Glutamatergic neuron (in vitro differentiated cells): Measurements from ENCODE around the gene SUN2. TPM values are rescaled to one million over a fixed set of nuclear protein-coding genes. Genes with fewer than 3 reads are reported as not detected.

Experiments
- DNase-seq: peaks from one replicate; pipeline ENCODE4 v3.0.0; 2022
- H3K27ac Mint-ChIP-seq: one replicate; pipeline ENCODE4 v1.8.0; 2020; ENCODE audit warnings: mild to moderate bottlenecking, mixed read lengths, inconsistent platforms; ENCODE audit not compliant: unreplicated experiment
- H3K27me3 Mint-ChIP-seq: one replicate; pipeline ENCODE4 v1.8.0; 2020; ENCODE audit warnings: mild to moderate bottlenecking, moderate library complexity, mixed read lengths, inconsistent platforms; ENCODE audit not compliant: unreplicated experiment
- H3K36me3 Mint-ChIP-seq: one replicate; pipeline ENCODE4 v1.8.0; 2020; ENCODE audit warnings: mild to moderate bottlenecking, mixed read lengths, inconsistent platforms; ENCODE audit not compliant: unreplicated experiment
- H3K4me1 Mint-ChIP-seq: one replicate; pipeline ENCODE4 v1.8.0; 2020; ENCODE audit warnings: mild to moderate bottlenecking, low read depth, mixed read lengths, inconsistent platforms; ENCODE audit not compliant: unreplicated experiment
- H3K4me3 Mint-ChIP-seq: one replicate; pipeline ENCODE4 v1.8.0; 2020; ENCODE audit warnings: mild to moderate bottlenecking, mixed read lengths, inconsistent platforms; ENCODE audit not compliant: unreplicated experiment
- H3K9me3 Mint-ChIP-seq: one replicate; pipeline ENCODE4 v1.8.0; 2020; ENCODE audit warnings: mild to moderate bottlenecking, moderate library complexity, mixed read lengths, inconsistent platforms; ENCODE audit not compliant: unreplicated experiment
- total RNA-seq: library from RNA; stranded (reverse); fragmentation: NEBNext Ultra II Directional; extraction: Animal tissue kit (Norgen Biotek cat#: 25700); gene quantifications from one replicate; pipeline ENCODE4 v1.2.1, GENCODE V29; 2021; ENCODE audit not compliant: unreplicated experiment
- TF ChIP-seq, protein P1 (sequence below): fragments of 200-600 bp; sonication (generic); IDR thresholded peaks from one replicate; pipeline ENCODE4 v1.5.0; 2021; ENCODE audit not compliant: partially characterized antibody, unreplicated experiment

Gene SUN2
- total RNA-seq, 1 donor from 2014 or later: 174 TPM

DNA sequence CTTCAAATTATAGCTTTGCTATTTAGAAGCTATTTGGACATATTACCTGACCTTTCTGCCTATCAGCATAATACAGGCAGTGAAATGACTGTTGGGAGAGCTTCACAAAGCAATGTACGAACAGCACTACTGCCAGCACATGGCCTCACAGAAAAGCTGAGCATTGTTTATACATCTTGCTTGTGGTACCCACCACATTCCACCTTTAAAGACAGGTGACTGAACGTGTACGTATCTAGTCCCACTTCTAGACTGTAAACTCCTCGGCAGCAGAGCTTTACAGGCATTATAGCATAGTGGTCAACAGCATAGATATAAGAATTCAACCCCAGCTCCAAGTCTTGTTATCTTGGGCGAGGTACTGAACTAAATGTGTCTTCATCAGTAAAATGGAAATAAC is 56.7 kb downstream of the SUN2 start:
- no peak overlapping the region for H3K27ac Mint-ChIP-seq

DNA sequence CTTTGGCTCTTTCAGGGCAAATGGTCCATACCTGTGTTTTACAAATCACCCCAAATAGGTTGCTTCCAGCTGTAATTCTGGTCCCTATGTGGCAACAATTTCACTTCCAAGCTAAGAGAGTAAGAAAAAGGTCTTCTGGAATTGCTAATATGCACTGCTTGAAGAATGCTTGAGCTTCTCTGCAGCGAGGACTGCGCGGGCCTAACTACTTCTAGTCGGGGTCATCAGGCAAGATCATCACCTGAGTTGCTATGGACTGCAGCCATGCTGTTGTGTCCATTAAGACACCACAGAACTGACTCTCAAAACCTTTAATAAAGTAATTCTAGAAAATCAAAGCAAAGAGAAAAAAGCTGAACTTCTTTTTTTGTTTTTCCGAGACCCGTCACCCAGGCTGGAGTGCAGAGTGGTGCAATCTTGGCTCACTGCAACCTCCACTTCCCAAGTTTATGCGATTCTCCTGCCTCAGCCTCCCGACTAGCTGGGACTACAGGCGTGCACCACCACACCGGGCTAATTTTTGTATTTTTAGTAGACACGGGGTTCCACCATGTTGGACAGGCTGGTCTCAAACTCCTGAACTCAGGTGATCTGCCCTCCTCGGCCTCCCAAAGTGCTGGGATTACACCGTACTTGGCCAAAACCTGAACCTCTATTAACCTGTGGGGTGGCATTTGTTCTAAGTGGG is 57.2 kb downstream of the SUN2 start:
- peak overlapping the region; percentile 92 for H3K4me3 Mint-ChIP-seq
- peaks cover 11% of the 10 kb centered on the region for H3K27me3 Mint-ChIP-seq
- DNase-seq: no peak
- no peaks in the 10 kb centered on the region for H3K36me3 Mint-ChIP-seq
- TF ChIP-seq, protein P1, sequence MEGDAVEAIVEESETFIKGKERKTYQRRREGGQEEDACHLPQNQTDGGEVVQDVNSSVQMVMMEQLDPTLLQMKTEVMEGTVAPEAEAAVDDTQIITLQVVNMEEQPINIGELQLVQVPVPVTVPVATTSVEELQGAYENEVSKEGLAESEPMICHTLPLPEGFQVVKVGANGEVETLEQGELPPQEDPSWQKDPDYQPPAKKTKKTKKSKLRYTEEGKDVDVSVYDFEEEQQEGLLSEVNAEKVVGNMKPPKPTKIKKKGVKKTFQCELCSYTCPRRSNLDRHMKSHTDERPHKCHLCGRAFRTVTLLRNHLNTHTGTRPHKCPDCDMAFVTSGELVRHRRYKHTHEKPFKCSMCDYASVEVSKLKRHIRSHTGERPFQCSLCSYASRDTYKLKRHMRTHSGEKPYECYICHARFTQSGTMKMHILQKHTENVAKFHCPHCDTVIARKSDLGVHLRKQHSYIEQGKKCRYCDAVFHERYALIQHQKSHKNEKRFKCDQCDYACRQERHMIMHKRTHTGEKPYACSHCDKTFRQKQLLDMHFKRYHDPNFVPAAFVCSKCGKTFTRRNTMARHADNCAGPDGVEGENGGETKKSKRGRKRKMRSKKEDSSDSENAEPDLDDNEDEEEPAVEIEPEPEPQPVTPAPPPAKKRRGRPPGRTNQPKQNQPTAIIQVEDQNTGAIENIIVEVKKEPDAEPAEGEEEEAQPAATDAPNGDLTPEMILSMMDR: no peak
- H3K27ac Mint-ChIP-seq: peak overlapping the region; percentile 22
- H3K9me3 Mint-ChIP-seq: peaks cover 18% of the 10 kb centered on the region
- H3K4me1 Mint-ChIP-seq: peaks cover 22% of the 10 kb centered on the region

More for the DNA sequence above, 56.7 kb downstream of the SUN2 start:
- peaks cover 18% of the 10 kb centered on the region for H3K9me3 Mint-ChIP-seq
- H3K36me3 Mint-ChIP-seq: no peaks in the 10 kb centered on the region
- peaks cover 11% of the 10 kb centered on the region for H3K27me3 Mint-ChIP-seq
- DNase-seq: no peak
- H3K4me3 Mint-ChIP-seq: peak overlapping the region; percentile 92
- peaks cover 22% of the 10 kb centered on the region for H3K4me1 Mint-ChIP-seq
- TF ChIP-seq, protein P1: no peak

DNA sequence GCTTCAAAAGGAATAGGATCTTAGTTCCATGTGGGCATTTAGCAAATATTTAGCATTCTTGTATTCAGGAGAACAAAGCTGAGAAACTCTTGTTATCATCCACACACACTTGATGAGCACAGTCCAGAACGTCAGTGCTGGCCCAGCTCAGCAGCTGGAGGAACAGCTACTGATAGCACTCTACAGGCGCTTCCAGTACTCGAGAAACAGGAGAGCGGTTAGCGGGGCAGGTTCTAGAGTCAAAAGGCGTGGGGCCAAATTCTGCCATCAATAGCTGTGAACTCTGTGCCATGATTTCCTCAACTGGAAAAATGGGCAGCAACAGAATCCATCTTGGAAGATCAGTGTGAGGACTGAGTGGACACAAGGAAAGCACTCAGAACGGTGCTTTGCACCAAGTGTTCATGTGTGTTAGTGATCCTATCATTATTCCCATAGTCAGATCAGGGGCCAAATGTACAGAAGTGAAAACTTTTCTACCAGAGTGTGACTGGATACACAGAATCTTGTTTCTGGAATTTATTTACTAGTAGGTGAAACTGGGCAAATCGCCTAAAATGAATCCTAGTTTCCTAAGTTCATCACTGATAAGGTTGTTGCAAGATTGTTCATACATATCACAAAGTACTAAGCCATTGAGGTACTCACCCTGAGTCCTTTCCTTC is 58.2 kb downstream of the SUN2 start:
- TF ChIP-seq, protein P1: no peak
- Mint-ChIP-seq H3K9me3 (peaks cover 18% of the 10 kb centered on the region), H3K4me1 (peaks cover 22% of the 10 kb centered on the region), H3K4me3 (peak overlapping the region; percentile 92), H3K27ac (no peak overlapping the region), H3K36me3 (no peaks in the 10 kb centered on the region), H3K27me3 (peaks cover 11% of the 10 kb centered on the region)
- DNase-seq: no peak

DNA sequence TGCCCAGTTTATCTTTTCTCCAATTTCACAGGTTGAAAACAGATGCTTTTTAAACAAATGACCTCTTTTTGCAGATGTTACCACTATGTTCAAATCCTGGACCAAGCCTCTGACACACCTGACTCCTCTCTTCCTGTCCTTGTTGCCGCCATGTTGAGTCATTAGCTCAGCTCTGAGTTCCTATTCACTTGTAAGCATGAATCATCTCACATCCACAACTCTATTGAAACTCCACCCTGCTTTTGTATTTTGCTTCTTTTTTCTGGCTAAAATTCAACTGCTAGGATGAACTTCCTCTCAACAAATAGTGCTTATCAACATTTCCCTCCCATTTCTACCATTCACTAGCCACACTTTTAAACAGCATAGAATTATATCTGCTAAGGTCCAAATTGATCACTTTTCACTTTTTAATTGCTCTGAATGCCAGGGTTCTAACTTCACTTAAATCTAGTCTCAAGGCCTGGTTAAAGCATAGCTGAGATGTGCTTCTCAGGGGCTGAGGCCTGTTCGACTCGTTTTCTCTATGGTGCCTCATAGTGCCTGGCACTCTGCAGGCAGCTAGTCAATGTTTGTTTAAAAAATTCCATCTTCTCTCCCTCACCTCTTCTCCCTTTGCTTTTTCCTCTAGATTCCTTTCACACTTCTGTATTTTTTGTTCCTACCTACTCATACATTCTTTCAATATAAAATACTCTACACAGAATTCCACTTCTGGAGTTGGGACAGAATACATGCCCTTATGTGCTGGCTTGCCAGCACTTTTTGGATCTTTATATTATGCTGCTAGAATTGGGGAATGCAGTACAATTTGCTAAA is 59.0 kb downstream of the SUN2 start:
- no peak for DNase-seq
- peak overlapping the region; percentile 4 for H3K27ac Mint-ChIP-seq

More for the DNA sequence above, 59.0 kb downstream of the SUN2 start:
- Mint-ChIP-seq H3K4me3 (peak overlapping the region; percentile 92), H3K4me1 (peaks cover 22% of the 10 kb centered on the region), H3K9me3 (peaks cover 17% of the 10 kb centered on the region), H3K36me3 (peaks cover under 1% of the 10 kb centered on the region), H3K27me3 (peaks cover 10% of the 10 kb centered on the region)
- TF ChIP-seq, protein P1: no peak
